ENCODE results near the gene SLC37A3.
"Not testable (repeated sequence)": the region's sequence is repeated elsewhere in the genome, so short reads cannot be mapped to it uniquely, and the experiment has no call there.

The SLC37A3 gene

GRCh38 chr7:140345426-140345825, 52.9 kb downstream of the SLC37A3 start:
- no peak for DNase-seq

- no peak for DNase-seq
These were observed 55.4 kb downstream of the SLC37A3 start for GRCh38 chr7:140342727-140343514.

- DNase-seq = not testable (repeated sequence)
These were observed 59.4 kb downstream of the SLC37A3 start for GRCh38 chr7:140338959-140339358.

GRCh38 chr7:140334341-140335057, 63.8 kb downstream of the SLC37A3 start:
- DNase-seq = no peak

- DNase-seq = no peak
These were observed 64.6 kb downstream of the SLC37A3 start for GRCh38 chr7:140333686-140334085.

- DNase-seq = no peak
These were observed 65.1 kb downstream of the SLC37A3 start for GRCh38 chr7:140333223-140333622.

GRCh38 chr7:140330595-140330994, 67.7 kb downstream of the SLC37A3 start:
- DNase-seq = no peak

- no peak for DNase-seq
These were observed 68.2 kb downstream of the SLC37A3 start for GRCh38 chr7:140330128-140330527.

- DNase-seq = no peak
These were observed 71.1 kb downstream of the SLC37A3 start for GRCh38 chr7:140327261-140327661.

- DNase-seq = peak; percentile 73
These were observed 72.0 kb downstream of the SLC37A3 start for GRCh38 chr7:140326116-140326928.

- no peak for DNase-seq
These were observed 72.7 kb downstream of the SLC37A3 start for GRCh38 chr7:140325600-140325999.

- DNase-seq = no peak
These were observed 73.6 kb downstream of the SLC37A3 start for GRCh38 chr7:140324714-140325113.

- DNase-seq = no peak
These were observed 75.6 kb downstream of the SLC37A3 start for GRCh38 chr7:140322759-140323158.

GRCh38 chr7:140320078-140320477, 78.3 kb downstream of the SLC37A3 start:
- DNase-seq = not testable (repeated sequence)

- no peak for DNase-seq
These were observed 80.3 kb downstream of the SLC37A3 start for GRCh38 chr7:140317999-140318398.

- DNase-seq = no peak
These were observed 80.7 kb downstream of the SLC37A3 start for GRCh38 chr7:140317597-140317996.

- peak; percentile 34 for DNase-seq
These were observed 82.1 kb downstream of the SLC37A3 start for GRCh38 chr7:140316165-140316661.

GRCh38 chr7:140315498-140316164, 82.7 kb downstream of the SLC37A3 start:
- DNase-seq = no peak

GRCh38 chr7:140314573-140315480, 83.5 kb downstream of the SLC37A3 start:
- DNase-seq = no peak

- DNase-seq = no peak
These were observed 86.0 kb downstream of the SLC37A3 start for GRCh38 chr7:140312141-140312846.

- DNase-seq = not testable (repeated sequence)
These were observed 87.2 kb downstream of the SLC37A3 start for GRCh38 chr7:140311128-140311527.

Data from left hindlimb (tissue), 1 donor.